Heart left ventricle (tissue), 16 donors: Measurements from ENCODE around the gene OR2L8. TPM values are rescaled to one million over a fixed set of nuclear protein-coding genes. Genes with fewer than 3 reads are reported as not detected.

Experiments used
- ATAC-seq, 4 donors: fragments of 200-7000 bp; cut with Tn5 transposase; one replicate each; pipeline ENCODE4 v1.9.1; 2020 to 2022; ENCODE audit warnings: moderate library complexity in 4 of 4, mild to moderate bottlenecking in 3 of 4, moderate number of reproducible peaks in 1 of 4
- DNase-seq, 5 donors: peaks; one replicate each; pipeline ENCODE4 v3.0.0-alpha.2; 2020
- H3K27ac ChIP-seq, 12 donors: fragments of 200-600 bp; sonication (generic) in 4 of 12; one replicate each; pipeline versions ENCODE4 v1.5.0 to v1.8.0; 2016 to 2022; ENCODE audit warnings: mild to moderate bottlenecking in 2 of 12
- H3K27me3 ChIP-seq, 9 donors: fragments of 200-600 bp; sonication (generic) in 2 of 9; one replicate each; pipeline versions ENCODE4 v1.5.1 to v1.8.0; 2016 to 2022; ENCODE audit warnings: mild to moderate bottlenecking in 3 of 9
- H3K36me3 ChIP-seq, 9 donors: fragments of 200-600 bp; sonication (generic) in 2 of 9; one replicate each; pipeline versions ENCODE4 v1.5.0 to v1.8.0; 2018 to 2022; ENCODE audit warnings: mild to moderate bottlenecking in 2 of 9
- H3K4me1 ChIP-seq, 12 donors: fragments of 200-600 bp; sonication (generic) in 4 of 12; one replicate each; pipeline versions ENCODE4 v1.5.0 to v1.8.0; 2016 to 2022; ENCODE audit warnings: mild to moderate bottlenecking in 3 of 12
- H3K4me3 ChIP-seq, 12 donors: fragments of 200-600 bp; sonication (generic) in 4 of 12; one replicate each; pipeline versions ENCODE4 v1.5.0 to v1.8.0; 2017 to 2022; ENCODE audit warnings: mild to moderate bottlenecking in 9 of 12, moderate library complexity in 4 of 12
- H3K9me3 ChIP-seq, 12 donors: fragments of 200-600 bp; sonication (generic) in 4 of 12; one replicate each; pipeline versions ENCODE4 v1.5.0 to v1.8.0; 2016 to 2022; ENCODE audit warnings: mild to moderate bottlenecking in 1 of 12
- POLR2A ChIP-seq, 2 donors: fragments of 450-650 bp; IDR thresholded peaks; one replicate each; pipeline ENCODE4 v1.6.1; 2017; ENCODE audit warnings: antibody characterized with exemption in 2 of 2, mild to moderate bottlenecking in 2 of 2, moderate library complexity in 2 of 2
- WGBS, 4 donors: extraction: QIAGEN DNeasy Blood & Tissue Kit in 2 of 4; methylation state at CpG; one replicate each; pipeline versions ENCODE4 v1.1.5 to v1.1.7; 2013 to 2018; 5-methylcytosine and 5-hydroxymethylcytosine counted together
- intact Hi-C, 10 donors: fragments of 100-400 bp; cut with DNase I; formaldehyde crosslinking; loops; one replicate each; pipeline versions ENCODE4 v1.11.1 to v1.14.2; 2022
- long read RNA-seq, 3 donors: library from polyadenylated mRNA; unstranded; transcript quantifications; one replicate each; pipeline ENCODE4 v2.0.0, GENCODE V29; 2020 to 2021
- polyA plus RNA-seq, 2 donors: library from polyadenylated mRNA; stranded (reverse); fragments of 200-250 nt; gene quantifications; one replicate each; pipeline ENCODE4 v1.2.3, GENCODE V29; 2013
- total RNA-seq, 9 donors: library from RNA; depleted of rRNA in 2 of 9; stranded (reverse); fragments of >200 nt in 2 of 9; fragmentation: NEBNext Ultra II Directional in 3 of 9; extraction: Animal tissue kit (Norgen Biotek cat#: 25700) in 3 of 9; gene quantifications; one replicate each; pipeline versions ENCODE4 v1.1.0 to v1.2.4, GENCODE V29; 2016 to 2023
- TF ChIP-seq, protein P1 (sequence below), 12 donors: fragments of 200-600 bp; sonication (generic) in 4 of 12; IDR thresholded peaks; one replicate each; pipeline versions ENCODE4 v1.5.0 to v1.8.0; 2018 to 2022; ENCODE audit warnings: antibody characterized with exemption in 12 of 12, mild to moderate bottlenecking in 5 of 12
- donor health status: ischemic (EF 13 %, LVEDD 7.1; RV severe dilation, severe dysfunction).
- donor health status: healthy with polysubstance abuse.
- donor health status: DM: no; HTN: yes; CAD: no.
- donor health status: DM: no; HTN: no; CAD: no.
- donor health status: ischemic (EF 25% LVEDD 6.9; RV normal size, moderate dysfunction).
- donor health status: ischemic (EF 25% LVEDD 5.7; RV mildly dilated, moderate dysfunction).
- donor health status: healthy.
- donor health status: DM: yes; HTN: yes; CAD: no.
- donor health status: ischemic (EF 35%, LVEDD 5.7; RV mildly dilated, moderate dysfunction).
- donor health status: nonischemic (EF 11% LVEDD 7.7; RV severe dilation, severe dysfunction).
- donor health status: DM: yes; HTN: yes; CAD: no.
- donor health status: PGD.
- donor health status: ischemic (EF 29% LVEDD 5.4; RV normal size, mild dysfunction).
- donor health status: nonischemic (EF 23%, LVEDD 6.1; RV moderate dilation, normal function).

OR2L8 gene, protein sequence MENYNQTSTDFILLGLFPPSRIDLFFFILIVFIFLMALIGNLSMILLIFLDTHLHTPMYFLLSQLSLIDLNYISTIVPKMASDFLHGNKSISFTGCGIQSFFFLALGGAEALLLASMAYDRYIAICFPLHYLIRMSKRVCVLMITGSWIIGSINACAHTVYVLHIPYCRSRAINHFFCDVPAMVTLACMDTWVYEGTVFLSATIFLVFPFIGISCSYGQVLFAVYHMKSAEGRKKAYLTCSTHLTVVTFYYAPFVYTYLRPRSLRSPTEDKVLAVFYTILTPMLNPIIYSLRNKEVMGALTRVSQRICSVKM
- total RNA-seq (not detected), polyA plus RNA-seq (not detected)
- long read RNA-seq, donor 1: 0 reads
- long read RNA-seq, donor 2: 0 reads
- long read RNA-seq, donor 3: 0 reads

DNA sequence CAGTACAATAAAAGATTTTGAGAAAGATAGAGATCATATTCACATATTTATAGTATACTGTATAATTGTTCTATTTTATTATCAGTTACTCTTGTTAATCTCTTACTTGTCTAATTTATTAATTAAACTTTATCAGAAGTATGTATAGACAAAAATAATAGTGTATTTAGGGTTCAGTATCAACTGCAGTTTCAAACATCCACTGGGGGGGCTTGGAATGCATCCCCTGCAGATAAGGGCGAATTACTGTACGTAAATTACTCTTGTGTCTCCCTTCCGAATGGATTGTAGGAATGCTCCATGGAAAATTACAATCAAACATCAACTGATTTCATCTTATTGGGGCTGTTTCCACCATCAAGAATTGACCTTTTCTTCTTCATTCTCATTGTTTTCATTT lies at the start of gene OR2L8:
Gene OR2L8, plus strand, starts transcription at position 301 of the 400 bp plus-strand sequence. Its CDS starts 0 bp downstream, at position 301.
- H3K9me3 ChIP-seq: peaks cover 0 to 19% (median 3%) of the 10 kb centered on the region in 12 donors
- H3K36me3 ChIP-seq: no peaks in the 10 kb centered on the region
- no peak for TF ChIP-seq POLR2A (IDR thresholded peaks at IDR 0.05)
- TF ChIP-seq, protein P1, sequence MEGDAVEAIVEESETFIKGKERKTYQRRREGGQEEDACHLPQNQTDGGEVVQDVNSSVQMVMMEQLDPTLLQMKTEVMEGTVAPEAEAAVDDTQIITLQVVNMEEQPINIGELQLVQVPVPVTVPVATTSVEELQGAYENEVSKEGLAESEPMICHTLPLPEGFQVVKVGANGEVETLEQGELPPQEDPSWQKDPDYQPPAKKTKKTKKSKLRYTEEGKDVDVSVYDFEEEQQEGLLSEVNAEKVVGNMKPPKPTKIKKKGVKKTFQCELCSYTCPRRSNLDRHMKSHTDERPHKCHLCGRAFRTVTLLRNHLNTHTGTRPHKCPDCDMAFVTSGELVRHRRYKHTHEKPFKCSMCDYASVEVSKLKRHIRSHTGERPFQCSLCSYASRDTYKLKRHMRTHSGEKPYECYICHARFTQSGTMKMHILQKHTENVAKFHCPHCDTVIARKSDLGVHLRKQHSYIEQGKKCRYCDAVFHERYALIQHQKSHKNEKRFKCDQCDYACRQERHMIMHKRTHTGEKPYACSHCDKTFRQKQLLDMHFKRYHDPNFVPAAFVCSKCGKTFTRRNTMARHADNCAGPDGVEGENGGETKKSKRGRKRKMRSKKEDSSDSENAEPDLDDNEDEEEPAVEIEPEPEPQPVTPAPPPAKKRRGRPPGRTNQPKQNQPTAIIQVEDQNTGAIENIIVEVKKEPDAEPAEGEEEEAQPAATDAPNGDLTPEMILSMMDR (IDR thresholded peaks at IDR 0.05): no peak
- ATAC-seq (no peak), DNase-seq (no peak)
- intact Hi-C loops: no loop called here
- H3K27me3 ChIP-seq: no peaks in the 10 kb centered on the region
- H3K4me3 ChIP-seq: no peak within 1 kb of the TSS
- 72 to 81% (median 77%) methylated on average over 3 of the region's 3 CpGs for WGBS, 4 donors
- no peak within 1 kb of the TSS for H3K27ac ChIP-seq
- no peaks in the 10 kb centered on the region for H3K4me1 ChIP-seq

DNA sequence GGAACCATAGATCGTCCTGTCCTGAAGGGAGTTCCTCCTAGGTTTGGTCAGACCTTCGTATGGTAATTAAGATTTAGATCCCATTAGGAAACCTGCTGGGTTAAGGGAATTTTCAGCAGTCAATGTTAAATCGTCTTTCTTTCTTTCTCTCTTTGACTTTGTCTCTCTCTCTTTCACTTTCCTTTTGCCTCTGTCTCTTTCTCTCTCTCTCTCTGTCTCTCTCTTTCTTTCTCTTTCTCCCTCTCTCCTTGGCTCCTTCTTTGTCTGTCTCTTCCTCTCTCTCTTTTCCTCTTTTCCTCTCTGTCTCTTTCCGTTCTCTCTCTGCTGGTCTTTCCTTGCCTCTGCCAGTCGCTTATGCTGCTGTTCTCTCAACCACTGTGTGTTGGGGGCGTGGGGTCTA lies 44.5 kb upstream of the OR2L8 start:
- Histone ChIP-seq H3K36me3 (no peaks in the 10 kb centered on the region), H3K4me1 (peaks cover 0 to 4% (median 0%) of the 10 kb centered on the region in 12 donors), H3K4me3 (no peak overlapping the region), H3K27ac (no peak overlapping the region), H3K27me3 (no peaks in the 10 kb centered on the region), H3K9me3 (peaks cover 0 to 3% (median 0%) of the 10 kb centered on the region in 12 donors)
- DNase-seq (no peak), ATAC-seq (no peak)
- WGBS, 4 donors: 72 to 79% (median 76%) methylated on average over 6 of the region's 6 CpGs
- intact Hi-C loops: no loop called here
- no peak for TF ChIP-seq POLR2A (IDR thresholded peaks at IDR 0.05)
- TF ChIP-seq, protein P1 (IDR thresholded peaks at IDR 0.05): no peak

DNA sequence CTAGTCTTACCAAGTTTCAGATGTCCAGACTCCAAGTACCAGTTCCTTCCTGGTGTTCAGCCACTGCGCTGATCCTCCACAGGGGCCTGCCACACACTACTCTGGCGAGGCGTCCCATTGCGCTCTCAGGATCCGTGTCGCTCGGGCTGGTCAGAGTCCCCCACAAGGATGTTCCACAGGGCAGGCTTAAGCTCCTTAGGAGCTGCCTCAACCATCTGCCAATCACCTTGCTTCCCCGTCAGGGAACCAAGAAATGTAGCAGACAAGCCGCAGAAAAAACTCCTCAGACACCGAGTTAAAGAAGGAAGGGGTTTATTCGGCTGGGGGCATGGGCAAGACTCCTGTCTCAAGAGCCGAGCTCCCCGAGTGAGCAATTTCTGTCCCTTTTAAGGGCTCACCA lies 43.5 kb upstream of the OR2L8 start:
- H3K27ac ChIP-seq: no peak overlapping the region
- no peaks in the 10 kb centered on the region for H3K9me3 ChIP-seq
- 83 to 95% (median 89%) methylated on average over 6 to 13 of the region's 13 CpGs for WGBS, 4 donors
- H3K27me3 ChIP-seq: no peaks in the 10 kb centered on the region
- ATAC-seq (no peak), DNase-seq (no peak)
- H3K4me3 ChIP-seq: no peak overlapping the region
- peaks cover 0 to 4% (median 0%) of the 10 kb centered on the region in 12 donors for H3K4me1 ChIP-seq
- H3K36me3 ChIP-seq: no peaks in the 10 kb centered on the region
- TF ChIP-seq, protein P1 (IDR thresholded peaks at IDR 0.05): no peak
- no peak for TF ChIP-seq POLR2A (IDR thresholded peaks at IDR 0.05)
- intact Hi-C loops: no loop called here

DNA sequence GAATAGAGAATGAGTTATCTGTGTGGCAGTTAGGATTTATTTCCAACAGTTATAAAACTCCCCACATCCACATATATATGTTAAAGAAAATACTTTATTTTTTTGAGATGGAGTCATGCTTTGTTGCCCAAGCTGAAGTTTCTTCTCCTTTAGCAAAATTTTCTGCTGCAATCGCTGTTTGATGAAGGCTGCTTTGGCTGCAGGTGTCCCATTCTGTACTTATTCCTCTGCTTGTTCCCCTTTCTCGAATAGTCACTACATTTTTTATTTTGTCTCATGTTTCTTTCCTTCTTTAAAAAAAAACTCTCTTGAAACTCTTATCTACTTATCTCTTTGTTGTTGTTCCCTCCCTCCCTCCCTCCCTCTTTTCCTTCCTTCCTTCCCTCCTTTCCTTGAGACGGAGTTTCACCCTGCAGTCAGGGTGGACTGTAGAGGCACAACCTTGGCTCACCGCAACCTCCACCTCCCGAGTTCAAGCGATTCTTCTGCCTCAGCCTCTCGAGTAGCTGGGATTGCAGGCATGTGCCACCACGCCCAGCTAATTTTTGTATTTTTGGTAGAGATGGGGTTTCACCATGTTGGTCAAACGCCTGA lies 42.7 kb upstream of the OR2L8 start:
- intact Hi-C loops: no loop called here
- ATAC-seq (no peak), DNase-seq (no peak)
- H3K9me3 ChIP-seq: no peaks in the 10 kb centered on the region
- TF ChIP-seq, protein P1 (IDR thresholded peaks at IDR 0.05): no peak
- TF ChIP-seq POLR2A (IDR thresholded peaks at IDR 0.05): no peak
- H3K27me3 ChIP-seq: no peaks in the 10 kb centered on the region
- H3K4me3 ChIP-seq: peak overlapping the region in 8 of 12 donors; percentile 8 to 45 (median 26)
- no peaks in the 10 kb centered on the region for H3K36me3 ChIP-seq
- WGBS, 4 donors: 63 to 70% (median 67%) methylated on average over 9 of the region's 9 CpGs
- peaks cover 0 to 4% (median 0%) of the 10 kb centered on the region in 12 donors for H3K4me1 ChIP-seq
- peak overlapping the region in 1 of 12 donors; percentile 49 for H3K27ac ChIP-seq
